AG09319 (cell line): ENCODE results near the gene FOXJ3.

Source experiments
- DNase-seq: peaks from one replicate; pipeline ENCODE4 v3.0.0-alpha.2; 2010; ENCODE audit warnings: low read depth; ENCODE audit errors: extremely low read depth
- TF ChIP-seq, protein P1 (sequence below): IDR thresholded peaks from 2 replicates; pipeline ENCODE4 v1.5.1; 2011; ENCODE audit warnings: low read depth, mild to moderate bottlenecking, inconsistent platforms, low read length, moderate library complexity

The FOXJ3 gene

DNA sequence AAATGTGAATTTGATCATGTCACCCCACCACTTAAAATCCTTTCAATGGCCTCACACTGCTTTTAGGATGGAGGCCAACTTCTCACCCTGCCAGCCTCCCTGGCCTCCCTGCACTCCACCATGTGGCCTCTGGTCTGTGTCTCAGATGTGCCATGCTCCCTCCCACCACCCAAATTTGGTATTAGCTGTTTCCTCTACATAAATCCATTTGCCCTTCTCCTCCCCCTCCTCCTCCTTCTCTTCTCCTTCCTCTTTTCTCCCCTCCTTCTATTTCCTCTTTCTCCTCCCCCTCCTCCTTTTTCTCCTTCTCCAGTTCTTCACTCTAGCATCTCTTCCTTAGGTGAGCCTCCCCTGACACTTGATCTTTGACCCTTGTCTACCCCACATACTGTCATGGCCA is 198.6 kb downstream of the FOXJ3 start:
- DNase-seq: no peak
- TF ChIP-seq, protein P1, sequence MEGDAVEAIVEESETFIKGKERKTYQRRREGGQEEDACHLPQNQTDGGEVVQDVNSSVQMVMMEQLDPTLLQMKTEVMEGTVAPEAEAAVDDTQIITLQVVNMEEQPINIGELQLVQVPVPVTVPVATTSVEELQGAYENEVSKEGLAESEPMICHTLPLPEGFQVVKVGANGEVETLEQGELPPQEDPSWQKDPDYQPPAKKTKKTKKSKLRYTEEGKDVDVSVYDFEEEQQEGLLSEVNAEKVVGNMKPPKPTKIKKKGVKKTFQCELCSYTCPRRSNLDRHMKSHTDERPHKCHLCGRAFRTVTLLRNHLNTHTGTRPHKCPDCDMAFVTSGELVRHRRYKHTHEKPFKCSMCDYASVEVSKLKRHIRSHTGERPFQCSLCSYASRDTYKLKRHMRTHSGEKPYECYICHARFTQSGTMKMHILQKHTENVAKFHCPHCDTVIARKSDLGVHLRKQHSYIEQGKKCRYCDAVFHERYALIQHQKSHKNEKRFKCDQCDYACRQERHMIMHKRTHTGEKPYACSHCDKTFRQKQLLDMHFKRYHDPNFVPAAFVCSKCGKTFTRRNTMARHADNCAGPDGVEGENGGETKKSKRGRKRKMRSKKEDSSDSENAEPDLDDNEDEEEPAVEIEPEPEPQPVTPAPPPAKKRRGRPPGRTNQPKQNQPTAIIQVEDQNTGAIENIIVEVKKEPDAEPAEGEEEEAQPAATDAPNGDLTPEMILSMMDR: no peak

DNA sequence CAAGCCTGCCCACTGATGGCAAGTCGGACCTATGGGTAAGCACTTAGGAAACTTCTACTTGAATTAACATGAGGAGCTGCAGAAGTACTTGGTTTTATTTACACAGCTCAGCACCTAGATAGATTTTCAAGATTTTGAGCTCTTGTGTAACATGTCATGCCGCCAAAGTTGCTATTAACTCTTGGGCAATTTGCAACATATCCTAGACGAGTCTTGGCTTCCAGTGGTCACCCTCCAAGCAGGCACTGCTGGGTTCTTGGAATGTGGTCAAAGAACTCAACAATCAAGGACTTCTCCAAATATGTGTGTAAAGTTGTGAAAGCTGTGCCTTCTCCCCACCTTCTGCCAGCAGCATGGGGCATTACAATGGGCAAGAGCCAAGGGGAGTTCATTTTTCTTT is 199.6 kb downstream of the FOXJ3 start:
- TF ChIP-seq, protein P1: no peak
- DNase-seq: no peak

- TF ChIP-seq, protein P1: no peak
- DNase-seq: no peak
Measured at GRCh38 chr1:42133809-42134526, 201.1 kb downstream of the FOXJ3 start.

DNA sequence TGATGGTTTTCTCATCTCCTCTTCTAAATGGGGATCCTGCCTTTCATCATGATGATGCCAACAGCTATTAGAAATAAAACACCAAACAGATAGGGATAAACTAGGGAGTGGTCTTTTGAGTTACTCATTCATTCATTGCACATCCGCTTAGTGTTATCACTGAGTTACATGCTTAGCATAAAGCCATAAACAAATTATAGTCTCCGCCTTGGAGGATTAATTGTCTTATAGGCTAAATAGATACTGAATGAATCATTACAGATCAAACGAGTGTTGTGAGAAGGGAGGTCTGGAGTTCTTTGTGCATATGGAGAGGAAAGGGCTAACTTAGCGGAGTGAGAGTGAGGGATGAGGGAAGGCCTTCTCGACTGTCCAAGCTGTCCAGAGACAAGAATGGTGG is 201.6 kb downstream of the FOXJ3 start:
- no peak for DNase-seq
- TF ChIP-seq, protein P1: no peak

GRCh38 chr1:42130061-42130660 is 204.9 kb downstream of the FOXJ3 start:
- DNase-seq: no peak
- TF ChIP-seq, protein P1: no peak

GRCh38 chr1:42128964-42129363 is 206.1 kb downstream of the FOXJ3 start:
- no peak for DNase-seq
- TF ChIP-seq, protein P1: no peak

DNA sequence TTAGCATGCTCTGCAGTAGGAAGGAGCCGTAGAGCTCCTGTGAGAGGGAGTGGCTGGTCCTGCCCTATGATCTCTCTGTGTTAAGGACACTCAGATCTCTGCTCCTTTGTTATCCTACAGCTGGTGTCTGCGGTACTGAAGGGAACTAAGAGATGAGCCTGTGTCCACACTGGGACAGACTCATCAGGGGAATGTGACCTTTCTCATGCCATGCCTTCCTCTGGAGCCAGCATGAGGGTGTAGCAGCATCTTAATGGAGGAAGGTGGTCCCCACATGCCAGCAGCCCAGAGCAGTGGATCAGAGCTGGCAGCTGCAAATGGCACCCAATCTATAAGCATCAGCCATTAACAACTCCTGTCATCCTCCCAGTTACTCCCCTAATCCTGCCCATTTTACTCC is 206.5 kb downstream of the FOXJ3 start:
- TF ChIP-seq, protein P1: no peak
- no peak for DNase-seq
